ENCODE measurements around the gene PPEF1.
"Not testable (repeated sequence)": the region's sequence is repeated elsewhere in the genome, so short reads cannot be mapped to it uniquely, and the experiment has no call there.

Gene PPEF1

DNA sequence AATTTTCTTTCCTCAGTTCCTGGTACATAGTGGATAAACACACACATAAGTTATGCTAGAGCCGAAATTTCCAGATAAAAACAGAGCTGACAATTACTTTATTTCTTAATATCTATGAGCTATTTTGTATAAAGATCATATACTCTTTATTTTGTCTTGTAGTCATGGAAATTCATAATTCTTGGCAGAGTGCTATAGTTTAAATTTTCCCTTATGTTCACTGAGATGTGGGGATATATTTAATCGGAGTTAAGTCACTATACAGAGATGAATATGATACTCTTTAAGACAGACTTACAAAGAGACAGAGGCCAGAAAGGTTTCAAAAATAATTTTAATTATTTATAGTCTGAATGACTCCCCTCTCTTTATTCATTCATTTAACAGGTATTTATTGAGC, 89.7 kb downstream of the PPEF1 start:
- DNase-seq (ENCODE audit: low read depth in 2 of 2): no peak

GRCh38 chrX:18799911-18800310, 92.5 kb downstream of the PPEF1 start:
- DNase-seq (ENCODE audit: low read depth in 2 of 2): no peak

- DNase-seq (ENCODE audit: low read depth in 2 of 2): no peak
Measured at GRCh38 chrX:18809641-18810040, 102.2 kb downstream of the PPEF1 start.

DNA sequence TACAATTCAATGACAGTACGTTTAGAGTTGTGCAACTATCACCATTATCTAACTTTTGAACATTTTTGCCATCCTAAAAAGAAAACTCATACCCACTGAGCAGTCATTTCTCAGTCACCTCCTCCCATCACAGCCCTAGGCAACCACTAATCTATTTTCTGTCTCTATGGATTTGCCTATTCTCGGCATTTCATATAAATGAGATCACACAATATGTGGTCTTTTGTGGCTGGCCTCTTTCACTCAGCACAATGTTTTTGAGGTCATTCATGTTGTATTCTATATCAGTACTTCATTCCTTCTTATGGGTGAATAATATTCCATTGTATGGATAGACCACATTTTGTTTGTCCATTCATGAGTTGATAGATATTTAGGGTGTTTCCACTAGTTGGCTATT, 103.0 kb downstream of the PPEF1 start:
- no peak for DNase-seq (ENCODE audit: low read depth in 2 of 2)

- DNase-seq (ENCODE audit: low read depth in 2 of 2): no peak
Measured at GRCh38 chrX:18825375-18825774, 117.9 kb downstream of the PPEF1 start.

DNA sequence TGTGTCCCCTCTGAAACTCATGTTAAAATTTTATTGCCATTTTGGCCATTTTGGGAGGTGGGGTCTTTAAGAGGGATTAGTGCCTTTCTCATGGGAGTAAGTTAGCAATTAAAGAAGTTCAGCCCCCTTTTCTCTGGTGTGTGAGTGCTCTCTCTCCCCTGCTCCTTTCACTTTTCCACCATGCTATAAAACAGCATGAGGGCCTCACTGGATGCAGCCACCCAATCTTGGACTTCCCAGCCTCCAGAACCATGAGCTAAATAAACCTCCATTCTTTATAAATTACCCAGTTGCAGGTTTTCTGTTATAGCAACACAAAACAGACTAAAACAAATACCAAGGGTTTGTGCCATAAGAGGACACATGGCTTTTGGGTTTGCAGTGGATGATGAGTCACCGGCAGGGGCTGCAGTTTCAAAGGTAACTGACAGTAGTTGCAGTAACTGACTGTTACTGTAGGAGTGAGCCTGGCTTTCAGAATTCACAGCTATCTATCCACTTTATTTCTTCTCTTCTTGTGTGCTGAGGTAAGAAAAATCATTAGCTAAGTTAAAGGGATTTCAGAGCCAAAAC, 121.5 kb downstream of the PPEF1 start:
- DNase-seq (ENCODE audit: low read depth in 2 of 2): no peak

GRCh38 chrX:18833071-18833731, 125.8 kb downstream of the PPEF1 start:
- DNase-seq (ENCODE audit: low read depth in 2 of 2): no peak

DNA sequence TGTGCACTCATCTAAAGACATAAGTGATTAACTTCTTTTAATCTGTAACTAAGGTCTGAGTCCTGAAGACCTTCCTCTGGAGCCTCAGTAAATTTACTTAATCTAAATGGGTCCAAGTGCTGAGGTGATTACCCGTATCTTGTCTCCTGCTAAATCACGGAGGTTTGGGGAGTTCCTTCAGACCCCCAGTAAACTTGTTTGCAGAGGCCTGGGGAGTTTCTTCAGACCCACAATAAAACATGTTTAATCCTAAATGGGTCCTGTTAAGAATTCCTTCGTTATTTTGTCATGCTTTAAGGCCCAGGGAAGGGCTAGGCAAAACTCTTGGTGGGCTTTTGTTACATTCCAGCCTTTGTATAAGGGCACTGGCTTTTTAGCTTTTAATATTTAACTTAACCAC, 140.5 kb downstream of the PPEF1 start:
- not testable (repeated sequence) for DNase-seq (ENCODE audit: low read depth in 2 of 2)

GRCh38 chrX:18855919-18856644, 148.6 kb downstream of the PPEF1 start:
- no peak for DNase-seq (ENCODE audit: low read depth in 2 of 2)

DNA sequence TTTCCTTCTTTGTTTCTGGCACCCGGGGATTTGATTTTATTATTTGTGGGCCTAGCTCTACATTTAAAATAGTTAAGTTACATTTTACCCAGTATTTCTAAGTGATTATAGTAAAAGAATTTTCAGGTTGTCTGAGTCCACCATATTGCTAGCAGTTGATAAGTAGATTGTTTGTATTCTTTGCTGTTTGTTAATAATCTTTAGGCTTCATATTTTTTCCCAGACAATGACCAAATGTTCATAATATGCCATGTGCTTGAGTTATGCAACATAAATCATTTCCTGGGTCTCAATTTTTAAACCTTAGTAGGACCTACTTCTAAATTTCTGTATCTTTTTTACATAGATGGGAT, 149.2 kb downstream of the PPEF1 start:
- no peak for DNase-seq (ENCODE audit: low read depth in 2 of 2)

DNA sequence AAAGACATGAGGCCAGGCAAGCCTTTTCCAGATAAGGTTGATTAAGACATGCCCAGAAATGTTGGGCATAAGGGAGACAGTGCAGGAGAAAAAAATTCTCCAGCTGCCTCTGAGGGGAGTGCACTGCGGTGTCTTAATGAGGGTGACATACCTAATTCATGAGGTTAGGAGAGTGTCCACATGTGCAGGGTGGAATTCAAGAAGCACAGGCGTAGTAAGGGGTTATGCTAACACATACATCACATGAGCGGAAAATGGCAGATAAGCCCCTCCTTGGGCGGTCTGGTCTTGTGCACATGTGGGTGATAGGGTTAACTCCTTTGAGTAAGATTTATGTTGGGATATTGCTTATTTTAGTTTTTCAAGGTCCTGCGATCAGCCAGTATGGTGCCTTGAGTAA, 154.1 kb downstream of the PPEF1 start:
- no peak for DNase-seq (ENCODE audit: low read depth in 2 of 2)

GRCh38 chrX:18864390-18864920, 157.0 kb downstream of the PPEF1 start:
- DNase-seq (ENCODE audit: low read depth in 2 of 2): no peak

GRCh38 chrX:18871161-18871890, 163.9 kb downstream of the PPEF1 start:
- DNase-seq (ENCODE audit: low read depth in 2 of 2): no peak

DNA sequence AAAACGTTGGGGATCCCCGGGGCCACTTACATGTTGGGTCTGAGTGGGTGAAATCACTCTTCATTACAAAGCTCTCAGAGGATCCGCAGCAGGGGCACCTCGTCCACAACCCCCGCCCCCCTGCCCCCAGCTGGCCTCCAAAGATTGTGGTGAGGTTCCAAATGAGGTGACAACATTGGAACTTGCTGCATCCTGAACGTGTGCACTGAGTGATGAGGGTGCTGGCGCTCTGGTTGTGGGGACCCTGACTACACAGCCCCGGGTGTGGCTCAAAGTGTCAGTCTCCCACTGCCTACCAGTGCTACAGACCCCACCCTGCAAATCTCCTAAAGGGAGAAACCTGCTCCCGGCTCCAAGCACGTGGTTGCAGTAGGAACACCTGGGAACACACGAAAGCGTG, 164.5 kb downstream of the PPEF1 start:
- no peak for DNase-seq (ENCODE audit: low read depth in 2 of 2)

- no peak for DNase-seq (ENCODE audit: low read depth in 2 of 2)
Measured at GRCh38 chrX:18872621-18873020, 165.2 kb downstream of the PPEF1 start.

DNA sequence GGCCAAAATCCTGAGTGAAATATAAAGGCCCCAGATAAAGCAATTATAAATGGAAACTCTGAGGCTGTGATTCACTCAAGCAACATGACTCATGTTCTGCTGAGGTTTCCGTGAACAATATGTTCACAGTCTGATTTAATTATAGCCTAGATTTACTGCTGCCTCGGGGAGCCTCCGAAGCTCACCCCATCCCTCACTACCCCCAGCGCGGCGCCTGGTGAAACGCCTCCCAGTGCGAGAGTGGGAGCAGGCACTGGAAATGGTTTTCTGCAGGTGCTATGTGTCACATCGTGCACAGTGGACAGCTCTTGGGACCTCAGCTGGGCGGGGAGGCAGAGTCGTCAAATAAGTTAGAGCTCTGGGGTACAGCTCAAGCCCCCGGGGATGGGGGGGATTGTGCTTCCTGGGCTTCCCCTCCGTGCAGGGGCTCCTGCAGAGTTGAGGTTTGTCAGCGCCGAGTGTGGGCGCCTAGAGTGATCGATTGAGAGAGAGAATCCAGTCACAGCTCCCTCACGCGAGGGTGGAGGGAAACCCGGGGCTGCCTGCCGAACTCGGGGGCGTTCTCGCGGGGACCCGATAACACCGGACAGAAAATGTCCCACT, 165.8 kb downstream of the PPEF1 start:
- no peak for DNase-seq (ENCODE audit: low read depth in 2 of 2)

DNA sequence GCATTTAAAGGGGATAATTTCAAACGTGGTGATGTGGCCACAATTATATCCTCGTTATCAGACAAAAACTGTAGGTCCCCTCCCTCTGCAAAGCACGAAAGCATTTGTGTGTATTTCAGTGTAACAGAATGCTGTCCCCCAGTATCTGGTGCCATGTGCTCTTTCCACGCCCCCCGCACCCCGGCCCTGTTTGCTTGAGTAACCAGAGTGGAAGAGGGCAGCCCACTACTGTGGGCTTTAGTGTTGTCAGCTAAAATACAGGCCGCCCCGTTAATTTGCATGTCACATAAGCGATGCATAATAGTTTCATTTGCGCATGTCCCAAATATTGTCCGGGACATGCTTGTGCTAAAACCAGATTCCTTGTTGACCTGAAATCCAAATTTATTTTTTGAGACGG, 166.4 kb downstream of the PPEF1 start:
- no peak for DNase-seq (ENCODE audit: low read depth in 2 of 2)

DNA sequence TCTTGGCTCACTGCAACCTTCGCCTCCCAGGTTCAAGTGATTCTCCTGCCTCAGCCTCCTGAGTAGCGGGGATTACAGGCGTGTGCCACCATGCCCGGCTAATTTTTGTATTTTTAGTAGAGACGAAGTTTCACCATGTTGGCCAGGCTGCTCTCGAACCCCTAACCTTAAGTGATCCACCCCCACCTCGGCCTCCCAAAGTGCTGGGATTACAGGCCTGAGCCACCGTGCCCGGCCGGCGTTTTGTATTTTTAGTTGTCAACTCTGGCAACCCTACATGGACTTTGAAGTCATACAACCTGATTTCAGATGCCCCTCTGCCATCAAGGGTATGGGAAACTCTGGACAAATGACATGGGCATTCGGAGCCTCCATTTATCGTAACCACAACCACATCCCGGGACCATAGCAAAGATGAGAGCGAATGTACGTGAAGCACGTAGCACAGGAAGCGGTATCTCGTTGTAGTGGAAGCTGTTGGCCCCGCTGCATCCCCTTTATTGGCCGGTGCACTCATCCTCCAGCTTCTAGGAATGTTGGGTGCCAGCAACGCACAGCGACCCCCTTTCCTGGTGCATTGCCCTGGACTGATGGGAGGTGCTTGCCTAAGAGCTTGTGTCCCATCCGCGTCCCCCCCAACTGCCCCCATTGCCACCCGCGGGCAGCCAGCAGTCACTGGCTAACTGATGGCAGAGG, 167.3 kb downstream of the PPEF1 start:
- no peak for DNase-seq (ENCODE audit: low read depth in 2 of 2)

GRCh38 chrX:18875256-18875878, 167.9 kb downstream of the PPEF1 start:
- no peak for DNase-seq (ENCODE audit: low read depth in 2 of 2)

DNA sequence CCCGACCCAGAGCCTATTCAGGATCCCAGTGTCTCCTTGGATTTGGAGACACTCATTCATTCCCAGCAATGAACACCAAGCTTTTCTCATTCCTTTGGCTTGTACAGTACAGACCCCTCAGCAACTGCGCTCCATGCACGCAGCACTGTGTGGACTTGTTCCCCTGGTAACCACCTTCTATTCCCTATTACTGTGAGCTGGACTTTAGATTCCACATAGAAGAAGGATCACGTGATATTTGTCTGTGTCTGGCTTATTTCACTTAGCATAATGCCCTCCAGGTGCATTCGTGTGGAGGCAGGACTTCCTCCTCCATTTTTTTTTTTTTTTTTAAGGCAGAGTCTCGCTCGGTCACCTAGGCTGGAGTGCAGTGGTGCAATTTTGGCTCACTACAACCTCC, 170.0 kb downstream of the PPEF1 start:
- DNase-seq (ENCODE audit: low read depth in 2 of 2): no peak

Data from stimulated activated CD8-positive, alpha-beta memory T cell treated with anti-CD3 and anti-CD28 coated beads, Interleukin-15, amount 100 ng/mL, for 4 hours (primary cell).